ENCODE data around the gene ADAM12.

Gene ADAM12

GRCh38 chr10:126256864-126257263 lies 131.4 kb downstream of the ADAM12 start:
- TF ChIP-seq CSRNP3 (CRISPR knock-in tag; IDR thresholded peaks at IDR 0.05): no peak
- TF ChIP-seq, protein P1, sequence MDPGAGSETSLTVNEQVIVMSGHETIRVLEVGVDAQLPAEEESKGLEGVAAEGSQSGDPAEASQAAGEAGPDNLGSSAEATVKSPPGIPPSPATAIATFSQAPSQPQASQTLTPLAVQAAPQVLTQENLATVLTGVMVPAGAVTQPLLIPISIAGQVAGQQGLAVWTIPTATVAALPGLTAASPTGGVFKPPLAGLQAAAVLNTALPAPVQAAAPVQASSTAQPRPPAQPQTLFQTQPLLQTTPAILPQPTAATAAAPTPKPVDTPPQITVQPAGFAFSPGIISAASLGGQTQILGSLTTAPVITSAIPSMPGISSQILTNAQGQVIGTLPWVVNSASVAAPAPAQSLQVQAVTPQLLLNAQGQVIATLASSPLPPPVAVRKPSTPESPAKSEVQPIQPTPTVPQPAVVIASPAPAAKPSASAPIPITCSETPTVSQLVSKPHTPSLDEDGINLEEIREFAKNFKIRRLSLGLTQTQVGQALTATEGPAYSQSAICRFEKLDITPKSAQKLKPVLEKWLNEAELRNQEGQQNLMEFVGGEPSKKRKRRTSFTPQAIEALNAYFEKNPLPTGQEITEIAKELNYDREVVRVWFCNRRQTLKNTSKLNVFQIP (CRISPR knock-in tag; IDR thresholded peaks at IDR 0.05; ENCODE audit: borderline replicate concordance, low read depth): no peak
- TF ChIP-seq CSDC2 (CRISPR knock-in tag; IDR thresholded peaks at IDR 0.05): no peak
- TF ChIP-seq TOX (CRISPR knock-in tag; IDR thresholded peaks at IDR 0.05; ENCODE audit: borderline replicate concordance): no peak
- TF ChIP-seq, protein P2, sequence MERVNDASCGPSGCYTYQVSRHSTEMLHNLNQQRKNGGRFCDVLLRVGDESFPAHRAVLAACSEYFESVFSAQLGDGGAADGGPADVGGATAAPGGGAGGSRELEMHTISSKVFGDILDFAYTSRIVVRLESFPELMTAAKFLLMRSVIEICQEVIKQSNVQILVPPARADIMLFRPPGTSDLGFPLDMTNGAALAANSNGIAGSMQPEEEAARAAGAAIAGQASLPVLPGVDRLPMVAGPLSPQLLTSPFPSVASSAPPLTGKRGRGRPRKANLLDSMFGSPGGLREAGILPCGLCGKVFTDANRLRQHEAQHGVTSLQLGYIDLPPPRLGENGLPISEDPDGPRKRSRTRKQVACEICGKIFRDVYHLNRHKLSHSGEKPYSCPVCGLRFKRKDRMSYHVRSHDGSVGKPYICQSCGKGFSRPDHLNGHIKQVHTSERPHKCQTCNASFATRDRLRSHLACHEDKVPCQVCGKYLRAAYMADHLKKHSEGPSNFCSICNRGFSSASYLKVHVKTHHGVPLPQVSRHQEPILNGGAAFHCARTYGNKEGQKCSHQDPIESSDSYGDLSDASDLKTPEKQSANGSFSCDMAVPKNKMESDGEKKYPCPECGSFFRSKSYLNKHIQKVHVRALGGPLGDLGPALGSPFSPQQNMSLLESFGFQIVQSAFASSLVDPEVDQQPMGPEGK (CRISPR knock-in tag; IDR thresholded peaks at IDR 0.05; ENCODE audit: borderline replicate concordance): no peak
- TF ChIP-seq ISL1 (CRISPR knock-in tag; IDR thresholded peaks at IDR 0.05): no peak
- TF ChIP-seq, protein P3, sequence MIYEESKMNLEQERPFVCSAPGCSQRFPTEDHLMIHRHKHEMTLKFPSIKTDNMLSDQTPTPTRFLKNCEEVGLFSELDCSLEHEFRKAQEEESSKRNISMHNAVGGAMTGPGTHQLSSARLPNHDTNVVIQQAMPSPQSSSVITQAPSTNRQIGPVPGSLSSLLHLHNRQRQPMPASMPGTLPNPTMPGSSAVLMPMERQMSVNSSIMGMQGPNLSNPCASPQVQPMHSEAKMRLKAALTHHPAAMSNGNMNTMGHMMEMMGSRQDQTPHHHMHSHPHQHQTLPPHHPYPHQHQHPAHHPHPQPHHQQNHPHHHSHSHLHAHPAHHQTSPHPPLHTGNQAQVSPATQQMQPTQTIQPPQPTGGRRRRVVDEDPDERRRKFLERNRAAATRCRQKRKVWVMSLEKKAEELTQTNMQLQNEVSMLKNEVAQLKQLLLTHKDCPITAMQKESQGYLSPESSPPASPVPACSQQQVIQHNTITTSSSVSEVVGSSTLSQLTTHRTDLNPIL (CRISPR knock-in tag; IDR thresholded peaks at IDR 0.05; ENCODE audit: low read depth): no peak
- no peak for TF ChIP-seq ZFP3 (CRISPR knock-in tag; IDR thresholded peaks at IDR 0.05)
- TF ChIP-seq ZC3H10 (CRISPR knock-in tag; IDR thresholded peaks at IDR 0.05): no peak
- TF ChIP-seq ZNF565 (CRISPR knock-in tag; conservative IDR thresholded peaks at IDR 0.05; ENCODE audit: low read depth): no peak
- TF ChIP-seq GLIS3 (CRISPR knock-in tag; IDR thresholded peaks at IDR 0.05): no peak
- no peak for TF ChIP-seq ZFP30 (CRISPR knock-in tag; IDR thresholded peaks at IDR 0.05)
- no peak for TF ChIP-seq ZNF8 (CRISPR knock-in tag; IDR thresholded peaks at IDR 0.05)
- no peak for TF ChIP-seq PPARA (CRISPR knock-in tag; IDR thresholded peaks at IDR 0.05; ENCODE audit: borderline replicate concordance)
- TF ChIP-seq RARB (CRISPR knock-in tag; IDR thresholded peaks at IDR 0.05): no peak
- no peak for TF ChIP-seq TCF4 (CRISPR knock-in tag; IDR thresholded peaks at IDR 0.05; ENCODE audit: borderline replicate concordance)
- no peak for TF ChIP-seq ARNTL (CRISPR knock-in tag; IDR thresholded peaks at IDR 0.05; ENCODE audit: borderline replicate concordance, low read depth)
- TF ChIP-seq SNAI2 (CRISPR knock-in tag; IDR thresholded peaks at IDR 0.05): no peak
- TF ChIP-seq ZNF70 (CRISPR knock-in tag; IDR thresholded peaks at IDR 0.05): no peak
- no peak for TF ChIP-seq BACH2 (CRISPR knock-in tag; IDR thresholded peaks at IDR 0.05; ENCODE audit: borderline replicate concordance)

DNA sequence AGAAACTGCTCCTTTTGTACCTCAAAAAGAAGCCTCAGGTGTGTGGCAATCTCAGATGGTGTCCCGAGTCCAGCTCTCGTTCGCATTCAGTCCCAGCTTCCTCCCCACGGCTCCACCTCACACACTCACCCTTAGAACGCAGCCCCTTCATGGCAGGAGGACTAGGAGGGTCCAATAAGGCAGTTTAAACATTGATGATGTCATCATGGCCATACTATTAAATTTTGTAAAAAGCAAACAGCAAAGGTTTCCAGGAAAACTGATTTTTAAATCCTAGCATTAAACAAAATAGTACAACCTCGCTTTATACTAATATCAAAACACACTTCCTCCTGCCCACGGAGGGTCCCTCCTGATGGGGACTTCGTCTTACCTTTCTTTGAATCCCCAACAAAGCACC lies 133.0 kb downstream of the ADAM12 start:
- TF ChIP-seq OSR1 (CRISPR knock-in tag; IDR thresholded peaks at IDR 0.05) (no peak), ARNTL (CRISPR knock-in tag; IDR thresholded peaks at IDR 0.05; ENCODE audit: borderline replicate concordance, low read depth) (no peak), ZNF8 (CRISPR knock-in tag; IDR thresholded peaks at IDR 0.05) (no peak), GLIS3 (CRISPR knock-in tag; IDR thresholded peaks at IDR 0.05) (no peak), ISL1 (CRISPR knock-in tag; IDR thresholded peaks at IDR 0.05) (no peak), CSRNP3 (CRISPR knock-in tag; IDR thresholded peaks at IDR 0.05) (no peak), RARB (CRISPR knock-in tag; IDR thresholded peaks at IDR 0.05) (no peak), ZNF70 (CRISPR knock-in tag; IDR thresholded peaks at IDR 0.05) (no peak), PPARA (CRISPR knock-in tag; IDR thresholded peaks at IDR 0.05; ENCODE audit: borderline replicate concordance) (no peak), ZFP30 (CRISPR knock-in tag; IDR thresholded peaks at IDR 0.05) (no peak), TSHZ2 (CRISPR knock-in tag; IDR thresholded peaks at IDR 0.05) (no peak)
- TF ChIP-seq, protein P2 (CRISPR knock-in tag; IDR thresholded peaks at IDR 0.05; ENCODE audit: borderline replicate concordance): no peak
- TF ChIP-seq, protein P1 (CRISPR knock-in tag; IDR thresholded peaks at IDR 0.05; ENCODE audit: borderline replicate concordance, low read depth): no peak

More at GRCh38 chr10:126256864-126257263, 131.4 kb downstream of the ADAM12 start:
- no peak for ATAC-seq

More for the DNA sequence above, 133.0 kb downstream of the ADAM12 start:
- no peak for ATAC-seq
